ENCODE measurements around the gene BMP7. TPM values are rescaled to one million over a fixed set of nuclear protein-coding genes. Genes with fewer than 3 reads are reported as not detected.

The BMP7 gene
- polyA plus RNA-seq, 2 donors = 17.6 to 28.7 TPM

DNA sequence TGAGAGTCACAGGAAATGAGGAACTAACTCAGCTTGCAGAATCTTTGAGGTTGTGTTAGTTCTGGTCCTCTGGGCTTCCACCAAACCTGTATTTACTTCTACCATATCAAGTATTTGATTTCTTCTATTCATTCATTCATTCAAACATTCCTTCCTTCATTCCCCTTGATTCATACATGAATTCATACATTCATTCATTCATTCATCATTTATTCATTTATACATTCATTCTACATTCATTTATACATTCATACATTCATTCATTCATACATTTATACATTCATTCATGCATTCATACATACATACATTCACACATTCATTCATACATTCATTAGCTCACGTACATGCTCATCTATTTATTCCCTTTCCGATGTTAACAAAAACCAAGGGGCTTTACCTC, 120.3 kb downstream of the BMP7 start:
- peaks cover 0 to 4% of the 10 kb centered on the region in 2 donors for H3K27me3 ChIP-seq (ENCODE audit: control insufficient read depth in 1 of 2, insufficient read depth in 2 of 2, low read length in 2 of 2)
- WGBS, 2 donors = 95 to 98% methylated on average over 2 of the region's 2 CpGs

DNA sequence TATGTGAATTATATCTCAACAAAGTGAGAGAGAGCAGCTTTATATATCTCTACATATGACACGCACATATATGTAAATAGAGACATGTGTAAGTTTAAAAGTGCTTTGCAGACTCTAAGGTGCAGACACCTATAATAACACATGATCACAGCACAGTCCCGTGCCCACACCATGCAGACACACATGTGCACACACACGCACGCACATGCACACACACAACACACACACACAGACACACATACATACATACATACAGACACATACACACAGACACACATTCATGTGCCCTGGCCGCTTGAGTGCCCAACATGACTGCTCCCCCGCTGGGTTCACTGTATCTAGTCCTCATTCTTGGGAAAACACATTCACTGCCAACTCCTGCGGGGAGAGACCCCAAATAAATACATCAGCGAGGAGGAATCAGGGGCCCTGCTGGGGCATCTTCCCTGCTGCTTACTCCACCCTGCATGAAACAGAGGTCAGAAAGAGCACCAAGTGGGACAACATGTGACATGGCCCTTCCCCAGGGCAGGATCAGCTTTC, 121.3 kb downstream of the BMP7 start:
- no peaks in the 10 kb centered on the region for H3K4me1 ChIP-seq (ENCODE audit: control insufficient read depth in 2 of 2, insufficient read depth in 2 of 2, low read length in 1 of 2)
- H3K4me3 ChIP-seq (ENCODE audit: low read depth in 1 of 2, low read length in 2 of 2) = no peak overlapping the region
- H3K27me3 ChIP-seq (ENCODE audit: control insufficient read depth in 1 of 2, insufficient read depth in 2 of 2, low read length in 2 of 2) = peaks cover 0 to 4% of the 10 kb centered on the region in 2 donors
- WGBS, 2 donors = 77 to 91% methylated on average over 8 of the region's 8 CpGs
- no peak overlapping the region for H3K27ac ChIP-seq (ENCODE audit: low read depth in 2 of 2, low read length in 1 of 2)
- H3K36me3 ChIP-seq (ENCODE audit: control insufficient read depth in 2 of 2, insufficient read depth in 2 of 2, low read length in 1 of 2) = no peaks in the 10 kb centered on the region
- peaks cover 0 to 2% of the 10 kb centered on the region in 2 donors for H3K9me3 ChIP-seq (ENCODE audit: control insufficient read depth in 2 of 2, insufficient read depth in 1 of 2, low read depth in 1 of 2, low read length in 1 of 2)

More for the DNA sequence above, 120.3 kb downstream of the BMP7 start:
- H3K4me3 ChIP-seq (ENCODE audit: low read depth in 1 of 2, low read length in 2 of 2) = no peak overlapping the region
- H3K9me3 ChIP-seq (ENCODE audit: control insufficient read depth in 2 of 2, insufficient read depth in 1 of 2, low read depth in 1 of 2, low read length in 1 of 2) = peaks cover 0 to 2% of the 10 kb centered on the region in 2 donors
- no peaks in the 10 kb centered on the region for H3K4me1 ChIP-seq (ENCODE audit: control insufficient read depth in 2 of 2, insufficient read depth in 2 of 2, low read length in 1 of 2)
- H3K27ac ChIP-seq (ENCODE audit: low read depth in 2 of 2, low read length in 1 of 2) = no peak overlapping the region
- H3K36me3 ChIP-seq (ENCODE audit: control insufficient read depth in 2 of 2, insufficient read depth in 2 of 2, low read length in 1 of 2) = no peaks in the 10 kb centered on the region

DNA sequence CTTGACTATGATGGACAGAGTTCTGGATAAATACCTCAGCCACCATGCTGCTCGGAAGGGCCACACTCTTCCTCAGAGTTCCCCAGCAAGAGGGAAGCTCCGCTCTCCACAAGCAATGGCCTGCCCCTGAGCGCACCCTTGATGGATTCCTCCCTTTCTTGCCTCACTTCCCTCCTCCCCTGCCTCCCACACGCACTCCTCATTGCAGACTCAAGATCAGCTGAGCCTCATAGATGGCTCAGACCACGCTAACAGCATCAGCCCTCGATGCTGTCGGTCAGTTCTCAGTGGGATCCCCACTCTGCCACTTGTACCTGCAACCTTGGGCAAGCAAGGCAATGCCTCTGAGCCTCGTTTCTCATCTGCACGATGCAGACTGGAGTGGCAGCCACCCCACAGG, 123.3 kb downstream of the BMP7 start:
- Histone ChIP-seq H3K4me3 (ENCODE audit: low read depth in 1 of 2, low read length in 2 of 2) (no peak overlapping the region), H3K4me1 (ENCODE audit: control insufficient read depth in 2 of 2, insufficient read depth in 2 of 2, low read length in 1 of 2) (no peaks in the 10 kb centered on the region), H3K27me3 (ENCODE audit: control insufficient read depth in 1 of 2, insufficient read depth in 2 of 2, low read length in 2 of 2) (peaks cover 0 to 4% of the 10 kb centered on the region in 2 donors), H3K27ac (ENCODE audit: low read depth in 2 of 2, low read length in 1 of 2) (no peak overlapping the region), H3K36me3 (ENCODE audit: control insufficient read depth in 2 of 2, insufficient read depth in 2 of 2, low read length in 1 of 2) (no peaks in the 10 kb centered on the region), H3K9me3 (ENCODE audit: control insufficient read depth in 2 of 2, insufficient read depth in 1 of 2, low read depth in 1 of 2, low read length in 1 of 2) (peaks cover 0 to 2% of the 10 kb centered on the region in 2 donors)
- WGBS, 2 donors = 85 to 88% methylated on average over 9 of the region's 9 CpGs

DNA sequence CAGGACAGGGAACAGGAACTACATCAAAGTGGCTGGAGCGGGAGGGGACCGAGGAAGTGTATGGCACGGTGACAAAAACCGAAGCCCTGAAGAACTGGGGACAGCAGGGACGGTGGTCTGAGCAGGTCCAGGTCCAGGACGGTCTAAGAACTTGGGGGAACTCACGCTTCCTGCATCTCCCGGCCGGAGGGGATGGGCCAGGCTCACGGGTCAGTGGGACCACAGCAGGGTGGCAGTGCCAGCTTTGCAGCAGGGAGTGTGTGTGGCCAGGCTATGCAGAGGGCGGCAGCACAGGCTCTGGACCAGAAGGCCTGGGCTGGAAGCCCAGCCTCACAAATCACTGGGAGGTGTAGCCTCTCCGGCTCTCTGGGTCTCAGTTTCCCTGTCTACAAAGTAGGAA, 123.8 kb downstream of the BMP7 start:
- peaks cover 0 to 2% of the 10 kb centered on the region in 2 donors for H3K9me3 ChIP-seq (ENCODE audit: control insufficient read depth in 2 of 2, insufficient read depth in 1 of 2, low read depth in 1 of 2, low read length in 1 of 2)
- H3K4me3 ChIP-seq (ENCODE audit: low read depth in 1 of 2, low read length in 2 of 2) = no peak overlapping the region
- no peak overlapping the region for H3K27ac ChIP-seq (ENCODE audit: low read depth in 2 of 2, low read length in 1 of 2)
- H3K36me3 ChIP-seq (ENCODE audit: control insufficient read depth in 2 of 2, insufficient read depth in 2 of 2, low read length in 1 of 2) = no peaks in the 10 kb centered on the region
- H3K27me3 ChIP-seq (ENCODE audit: control insufficient read depth in 1 of 2, insufficient read depth in 2 of 2, low read length in 2 of 2) = peaks cover 0 to 4% of the 10 kb centered on the region in 2 donors
- 80 to 83% methylated on average over 12 of the region's 12 CpGs for WGBS, 2 donors
- H3K4me1 ChIP-seq (ENCODE audit: control insufficient read depth in 2 of 2, insufficient read depth in 2 of 2, low read length in 1 of 2) = no peaks in the 10 kb centered on the region

DNA sequence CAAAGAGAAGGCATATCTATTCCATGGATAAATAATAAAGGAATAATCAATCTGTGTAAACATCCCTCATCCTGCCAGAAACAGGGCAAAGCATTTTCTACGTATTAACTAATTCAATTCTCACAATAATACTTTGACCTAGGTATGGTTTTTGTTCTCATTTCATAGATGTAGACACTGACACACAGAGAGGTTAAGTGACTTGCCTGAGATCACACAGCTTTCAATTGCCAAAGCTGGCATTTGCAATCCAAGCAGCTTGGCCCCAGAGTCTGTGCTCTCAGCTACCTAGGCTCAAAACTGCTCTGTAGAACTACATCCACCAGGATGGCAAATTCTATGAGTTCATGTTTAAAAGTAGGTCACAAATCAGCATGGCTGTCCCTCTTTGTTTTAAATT, 124.9 kb downstream of the BMP7 start:
- 78 to 79% methylated on average over 1 of the region's 1 CpG for WGBS, 2 donors
- Histone ChIP-seq H3K27me3 (ENCODE audit: control insufficient read depth in 1 of 2, insufficient read depth in 2 of 2, low read length in 2 of 2) (peaks cover 0 to 4% of the 10 kb centered on the region in 2 donors), H3K27ac (ENCODE audit: low read depth in 2 of 2, low read length in 1 of 2) (no peak overlapping the region), H3K36me3 (ENCODE audit: control insufficient read depth in 2 of 2, insufficient read depth in 2 of 2, low read length in 1 of 2) (no peaks in the 10 kb centered on the region), H3K9me3 (ENCODE audit: control insufficient read depth in 2 of 2, insufficient read depth in 1 of 2, low read depth in 1 of 2, low read length in 1 of 2) (peaks cover 0 to 2% of the 10 kb centered on the region in 2 donors), H3K4me1 (ENCODE audit: control insufficient read depth in 2 of 2, insufficient read depth in 2 of 2, low read length in 1 of 2) (no peaks in the 10 kb centered on the region), H3K4me3 (ENCODE audit: low read depth in 1 of 2, low read length in 2 of 2) (no peak overlapping the region)

DNA sequence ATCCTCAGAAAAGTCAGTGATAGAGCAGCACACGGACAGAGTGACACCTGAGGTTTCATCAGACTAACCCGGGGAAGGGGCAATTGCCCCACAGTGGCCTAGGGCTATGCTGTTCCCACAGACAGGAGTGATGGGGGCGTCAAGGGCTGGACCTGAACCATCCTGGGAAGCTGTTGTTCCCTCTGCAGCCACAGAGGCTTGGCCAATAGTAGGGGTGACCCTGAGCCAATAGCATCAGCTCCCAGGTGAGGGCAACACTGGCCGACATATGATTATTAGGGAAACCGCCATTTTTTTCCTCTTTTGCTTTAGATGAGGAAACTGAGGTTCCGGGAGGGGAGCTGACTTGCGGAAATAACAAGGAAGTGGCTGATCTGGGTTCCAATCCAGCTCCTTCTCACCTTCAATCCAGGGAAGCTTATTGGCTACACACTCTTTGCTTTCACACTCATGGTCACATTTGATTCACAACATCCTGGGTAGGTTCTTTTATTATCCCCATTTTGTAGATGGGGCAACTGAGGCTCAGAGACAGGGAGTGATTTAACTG, 126.0 kb downstream of the BMP7 start:
- Histone ChIP-seq H3K27me3 (ENCODE audit: control insufficient read depth in 1 of 2, insufficient read depth in 2 of 2, low read length in 2 of 2) (peaks cover 0 to 4% of the 10 kb centered on the region in 2 donors), H3K4me1 (ENCODE audit: control insufficient read depth in 2 of 2, insufficient read depth in 2 of 2, low read length in 1 of 2) (no peaks in the 10 kb centered on the region), H3K27ac (ENCODE audit: low read depth in 2 of 2, low read length in 1 of 2) (no peak overlapping the region), H3K9me3 (ENCODE audit: control insufficient read depth in 2 of 2, insufficient read depth in 1 of 2, low read depth in 1 of 2, low read length in 1 of 2) (no peaks in the 10 kb centered on the region), H3K4me3 (ENCODE audit: low read depth in 1 of 2, low read length in 2 of 2) (no peak overlapping the region), H3K36me3 (ENCODE audit: control insufficient read depth in 2 of 2, insufficient read depth in 2 of 2, low read length in 1 of 2) (no peaks in the 10 kb centered on the region)
- 76 to 81% methylated on average over 7 of the region's 7 CpGs for WGBS, 2 donors

DNA sequence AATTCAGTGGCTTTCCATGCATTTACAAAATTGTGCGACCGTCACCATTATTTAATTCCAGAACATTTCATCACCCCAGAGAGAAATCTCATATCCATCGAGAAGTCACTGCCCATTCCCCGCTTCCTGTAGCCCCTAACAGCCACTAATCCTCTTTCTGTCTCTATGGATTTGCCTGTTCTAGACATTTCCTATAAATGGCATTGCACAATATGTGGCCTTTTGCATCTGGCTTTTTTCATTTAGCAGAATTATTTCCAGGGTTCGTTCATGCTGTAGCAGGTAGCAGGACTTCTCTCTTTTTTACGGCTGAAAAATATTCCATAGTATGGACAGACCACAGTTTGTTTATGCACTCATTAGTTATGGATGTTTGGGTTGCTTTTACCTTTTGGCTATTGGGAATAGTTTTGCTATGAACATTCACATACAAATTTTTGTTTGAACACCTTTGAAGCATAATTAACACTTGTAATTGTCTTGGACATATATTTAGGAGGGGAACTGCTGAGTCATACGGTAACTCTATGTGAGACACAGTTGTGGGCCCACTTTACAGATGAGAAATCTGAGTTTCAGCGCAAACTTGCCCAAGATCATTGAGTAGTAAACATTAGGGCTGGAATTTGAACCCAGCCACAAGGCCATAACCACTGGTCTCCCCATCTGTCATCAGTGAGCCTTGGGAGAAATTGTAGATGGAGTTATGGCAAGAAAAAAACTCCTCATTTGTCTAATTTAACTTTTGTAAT, 126.9 kb downstream of the BMP7 start:
- H3K36me3 ChIP-seq (ENCODE audit: control insufficient read depth in 2 of 2, insufficient read depth in 2 of 2, low read length in 1 of 2) = no peaks in the 10 kb centered on the region
- H3K4me3 ChIP-seq (ENCODE audit: low read depth in 1 of 2, low read length in 2 of 2) = no peak overlapping the region
- no peak overlapping the region for H3K27ac ChIP-seq (ENCODE audit: low read depth in 2 of 2, low read length in 1 of 2)
- WGBS, 2 donors = 90 to 91% methylated on average over 8 of the region's 8 CpGs
- H3K9me3 ChIP-seq (ENCODE audit: control insufficient read depth in 2 of 2, insufficient read depth in 1 of 2, low read depth in 1 of 2, low read length in 1 of 2) = no peaks in the 10 kb centered on the region
- no peaks in the 10 kb centered on the region for H3K4me1 ChIP-seq (ENCODE audit: control insufficient read depth in 2 of 2, insufficient read depth in 2 of 2, low read length in 1 of 2)
- H3K27me3 ChIP-seq (ENCODE audit: control insufficient read depth in 1 of 2, insufficient read depth in 2 of 2, low read length in 2 of 2) = peaks cover 0 to 4% of the 10 kb centered on the region in 2 donors

DNA sequence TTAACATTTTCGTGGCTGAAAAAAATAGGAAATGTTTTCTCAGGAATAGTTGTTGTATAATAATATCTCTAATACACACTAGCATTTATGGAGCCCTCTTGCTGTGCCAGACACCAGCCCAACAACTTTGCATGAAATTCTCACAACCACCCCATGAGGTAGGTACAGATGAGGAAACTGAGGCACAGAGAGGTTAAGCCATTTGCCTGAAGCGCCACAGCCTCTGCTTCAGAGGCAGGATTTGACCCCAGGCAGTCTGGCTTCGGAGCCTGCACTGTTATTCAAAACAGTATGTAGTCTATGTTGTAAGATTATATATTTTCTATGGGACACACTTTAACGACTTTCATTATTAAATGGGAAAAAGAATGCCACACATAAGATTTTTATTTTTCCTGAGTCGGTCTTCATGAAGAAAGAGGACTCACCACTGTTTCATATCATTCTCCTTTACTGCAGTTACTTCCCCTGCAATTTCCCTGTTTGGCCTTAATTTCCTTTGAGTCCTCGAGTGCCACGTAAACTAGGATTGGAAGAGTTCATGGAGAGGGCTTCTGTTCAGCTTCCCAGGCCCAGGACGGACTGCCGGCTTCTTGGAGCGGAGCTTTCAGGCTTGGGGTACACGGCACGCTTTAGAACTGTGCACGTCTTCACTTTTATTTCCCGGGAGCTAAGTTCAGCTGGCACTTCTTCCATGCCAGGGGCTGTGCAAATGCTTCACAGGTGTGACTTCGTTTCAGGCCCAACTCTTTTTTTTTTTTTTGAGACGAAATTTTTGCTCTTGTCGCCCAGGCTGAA, 128.0 kb downstream of the BMP7 start:
- 83% methylated on average over 17 of the region's 17 CpGs for WGBS, 2 donors
- Histone ChIP-seq H3K4me3 (ENCODE audit: low read depth in 1 of 2, low read length in 2 of 2) (no peak overlapping the region), H3K4me1 (ENCODE audit: control insufficient read depth in 2 of 2, insufficient read depth in 2 of 2, low read length in 1 of 2) (no peaks in the 10 kb centered on the region), H3K27me3 (ENCODE audit: control insufficient read depth in 1 of 2, insufficient read depth in 2 of 2, low read length in 2 of 2) (peaks cover 0 to 4% of the 10 kb centered on the region in 2 donors), H3K9me3 (ENCODE audit: control insufficient read depth in 2 of 2, insufficient read depth in 1 of 2, low read depth in 1 of 2, low read length in 1 of 2) (no peaks in the 10 kb centered on the region), H3K36me3 (ENCODE audit: control insufficient read depth in 2 of 2, insufficient read depth in 2 of 2, low read length in 1 of 2) (no peaks in the 10 kb centered on the region), H3K27ac (ENCODE audit: low read depth in 2 of 2, low read length in 1 of 2) (no peak overlapping the region)

DNA sequence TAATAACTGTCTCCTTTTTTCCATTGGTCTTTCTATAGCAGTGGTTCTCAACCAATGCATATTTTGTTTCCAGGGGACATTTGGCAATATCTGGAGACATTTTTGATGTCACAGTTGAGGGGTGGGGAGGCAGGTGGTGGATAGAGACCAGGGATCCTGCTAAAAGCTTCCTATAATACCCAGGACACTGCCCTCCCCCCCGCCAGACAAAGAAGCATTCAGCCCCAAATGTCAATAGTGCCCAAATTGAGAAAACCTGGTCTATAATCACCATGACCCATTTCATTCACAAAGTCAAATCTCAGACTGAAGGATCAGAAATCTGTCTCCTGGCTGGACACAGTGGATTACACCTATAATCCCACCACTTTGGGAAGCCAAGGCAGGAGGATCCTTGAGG, 128.8 kb downstream of the BMP7 start:
- Histone ChIP-seq H3K27me3 (ENCODE audit: control insufficient read depth in 1 of 2, insufficient read depth in 2 of 2, low read length in 2 of 2) (peaks cover 0 to 4% of the 10 kb centered on the region in 2 donors), H3K36me3 (ENCODE audit: control insufficient read depth in 2 of 2, insufficient read depth in 2 of 2, low read length in 1 of 2) (no peaks in the 10 kb centered on the region), H3K4me1 (ENCODE audit: control insufficient read depth in 2 of 2, insufficient read depth in 2 of 2, low read length in 1 of 2) (no peaks in the 10 kb centered on the region), H3K9me3 (ENCODE audit: control insufficient read depth in 2 of 2, insufficient read depth in 1 of 2, low read depth in 1 of 2, low read length in 1 of 2) (no peaks in the 10 kb centered on the region), H3K4me3 (ENCODE audit: low read depth in 1 of 2, low read length in 2 of 2) (no peak overlapping the region), H3K27ac (ENCODE audit: low read depth in 2 of 2, low read length in 1 of 2) (no peak overlapping the region)
- WGBS, 2 donors = 86 to 94% methylated on average over 1 of the region's 1 CpG

All from esophagus (tissue), 2 donors.